C4-2B (cell line): ENCODE measurements around the gene NDUFS5.

ENCODE experiments used
- H3K27ac ChIP-seq: fragments of 450-650 bp; 2 replicates; pipeline ENCODE4 v1.5.1; 2017
- ZFX ChIP-seq: fragments of 450-650 bp; IDR thresholded peaks from 2 replicates; pipeline ENCODE4 v1.6.1; 2017
- TF ChIP-seq, protein P1 (sequence below): fragments of 450-650 bp; conservative IDR thresholded peaks from 2 replicates; pipeline ENCODE4 v1.5.1; 2017; ENCODE audit warnings: mild to moderate bottlenecking

Gene NDUFS5

DNA sequence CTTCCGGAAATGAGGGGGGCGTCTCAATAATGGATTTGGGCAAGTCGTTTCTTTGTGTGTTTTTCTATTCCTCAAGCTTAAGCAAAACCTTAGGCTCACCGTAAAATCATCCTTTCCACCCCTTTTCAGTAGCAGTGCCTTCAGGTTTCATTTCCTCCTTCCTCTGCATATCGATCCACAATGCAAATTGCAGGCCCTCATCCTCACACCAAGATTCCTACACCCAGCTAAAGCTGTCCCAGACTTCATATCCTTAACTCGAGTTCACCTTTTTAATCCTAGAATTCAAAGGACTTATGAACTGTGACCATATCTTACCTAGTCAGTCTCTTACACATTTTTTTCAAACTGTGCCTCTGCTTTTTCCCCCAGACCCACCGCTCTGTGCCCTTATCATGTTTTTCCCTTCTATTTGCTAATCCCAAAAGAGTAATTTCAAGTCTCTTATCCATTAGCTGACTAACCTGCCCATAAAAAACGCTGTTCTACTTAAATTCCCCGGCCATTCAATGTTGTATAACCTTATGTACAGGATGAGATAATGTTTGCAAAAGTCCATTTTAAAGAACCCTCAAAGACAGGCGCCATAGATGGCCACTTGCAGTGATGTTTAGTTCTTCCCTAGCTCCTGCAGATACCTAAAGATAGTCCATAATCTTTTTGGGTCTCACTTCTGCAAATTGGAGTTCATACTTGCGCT, 33.6 kb upstream of the NDUFS5 start:
- peak overlapping the region; percentile 95; the same call in 1 of the 2 replicates for H3K27ac ChIP-seq
- TF ChIP-seq, protein P1, sequence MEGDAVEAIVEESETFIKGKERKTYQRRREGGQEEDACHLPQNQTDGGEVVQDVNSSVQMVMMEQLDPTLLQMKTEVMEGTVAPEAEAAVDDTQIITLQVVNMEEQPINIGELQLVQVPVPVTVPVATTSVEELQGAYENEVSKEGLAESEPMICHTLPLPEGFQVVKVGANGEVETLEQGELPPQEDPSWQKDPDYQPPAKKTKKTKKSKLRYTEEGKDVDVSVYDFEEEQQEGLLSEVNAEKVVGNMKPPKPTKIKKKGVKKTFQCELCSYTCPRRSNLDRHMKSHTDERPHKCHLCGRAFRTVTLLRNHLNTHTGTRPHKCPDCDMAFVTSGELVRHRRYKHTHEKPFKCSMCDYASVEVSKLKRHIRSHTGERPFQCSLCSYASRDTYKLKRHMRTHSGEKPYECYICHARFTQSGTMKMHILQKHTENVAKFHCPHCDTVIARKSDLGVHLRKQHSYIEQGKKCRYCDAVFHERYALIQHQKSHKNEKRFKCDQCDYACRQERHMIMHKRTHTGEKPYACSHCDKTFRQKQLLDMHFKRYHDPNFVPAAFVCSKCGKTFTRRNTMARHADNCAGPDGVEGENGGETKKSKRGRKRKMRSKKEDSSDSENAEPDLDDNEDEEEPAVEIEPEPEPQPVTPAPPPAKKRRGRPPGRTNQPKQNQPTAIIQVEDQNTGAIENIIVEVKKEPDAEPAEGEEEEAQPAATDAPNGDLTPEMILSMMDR = no peak
- no peak for TF ChIP-seq ZFX

DNA sequence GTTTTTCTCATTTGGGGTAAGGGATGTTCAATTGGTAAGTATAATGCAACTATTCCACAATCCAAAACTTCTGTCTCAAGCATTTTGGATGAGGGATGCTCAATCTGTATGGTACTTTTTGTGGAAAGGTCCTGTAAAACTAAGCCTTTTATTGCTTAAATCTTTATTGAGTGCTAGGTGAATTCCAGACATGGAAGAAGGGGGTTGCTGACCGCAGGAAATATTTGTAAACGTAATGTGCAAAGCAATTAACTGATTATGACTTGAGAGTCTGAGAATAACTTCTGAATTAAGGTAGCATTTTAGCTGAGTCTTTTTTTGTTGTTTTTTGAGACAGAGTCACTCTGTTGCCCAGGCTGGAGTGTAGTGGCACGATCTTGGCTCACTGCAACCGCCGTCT, 32.0 kb upstream of the NDUFS5 start:
- H3K27ac ChIP-seq = no peak overlapping the region
- no peak for TF ChIP-seq ZFX
- TF ChIP-seq, protein P1 = no peak

DNA sequence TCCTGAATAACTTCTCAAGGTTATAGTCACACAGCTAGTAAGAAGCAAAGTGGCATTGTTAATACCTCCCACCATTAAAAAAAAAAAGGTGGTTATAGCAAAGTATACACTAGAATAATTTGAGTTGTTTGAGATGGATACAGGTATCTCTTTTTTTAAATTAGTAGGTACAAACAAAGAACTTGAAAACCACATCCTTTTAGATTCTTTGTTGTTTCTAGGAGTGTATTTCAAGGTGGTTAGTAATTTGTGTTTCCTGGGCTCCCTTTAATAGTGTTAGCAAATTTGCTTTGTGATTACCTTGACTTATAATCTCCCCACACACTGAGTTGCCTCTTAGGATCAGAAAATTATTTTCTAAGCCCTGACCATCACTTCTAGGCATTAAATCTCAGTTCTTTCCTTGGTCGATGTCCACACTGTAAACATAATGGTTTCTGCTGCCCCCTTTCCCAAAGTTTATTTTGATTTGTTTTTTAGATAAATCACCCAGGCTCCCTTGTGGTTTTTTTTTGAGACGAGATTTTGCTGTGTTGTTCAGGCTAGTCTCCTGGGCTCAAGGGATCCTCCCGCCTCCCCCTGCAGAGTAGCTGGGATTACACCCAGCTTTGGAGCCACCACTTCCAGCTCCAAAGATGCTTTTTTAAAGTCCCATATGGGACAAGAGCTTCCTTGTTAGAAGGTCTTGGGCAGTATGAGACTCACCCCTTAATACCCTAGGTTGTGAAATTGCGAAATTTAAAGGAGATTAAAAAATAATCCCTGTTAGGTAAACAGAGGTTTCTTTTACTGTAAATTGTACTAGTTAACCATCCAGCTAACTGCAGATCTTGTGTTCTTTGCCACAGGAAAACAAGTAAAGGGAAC, 28.9 kb upstream of the NDUFS5 start:
- H3K27ac ChIP-seq = no peak overlapping the region
- no peak for TF ChIP-seq ZFX
- TF ChIP-seq, protein P1 = no peak

DNA sequence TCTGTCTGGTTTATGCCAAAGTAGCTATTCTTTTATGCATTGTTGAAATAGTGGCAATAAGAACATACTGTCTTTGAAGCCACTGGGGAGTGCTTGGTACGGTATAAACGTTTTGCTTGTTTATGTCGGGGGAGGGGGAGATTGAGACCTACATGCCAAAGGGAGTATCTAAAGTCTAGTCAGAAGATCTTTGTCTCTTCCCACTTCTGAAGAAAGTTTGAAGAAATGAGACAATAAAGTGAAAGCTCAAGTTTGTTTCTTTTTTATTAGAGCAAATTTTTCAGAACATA, 28.3 kb upstream of the NDUFS5 start:
- no peak overlapping the region for H3K27ac ChIP-seq
- TF ChIP-seq ZFX = no peak
- TF ChIP-seq, protein P1 = no peak

DNA sequence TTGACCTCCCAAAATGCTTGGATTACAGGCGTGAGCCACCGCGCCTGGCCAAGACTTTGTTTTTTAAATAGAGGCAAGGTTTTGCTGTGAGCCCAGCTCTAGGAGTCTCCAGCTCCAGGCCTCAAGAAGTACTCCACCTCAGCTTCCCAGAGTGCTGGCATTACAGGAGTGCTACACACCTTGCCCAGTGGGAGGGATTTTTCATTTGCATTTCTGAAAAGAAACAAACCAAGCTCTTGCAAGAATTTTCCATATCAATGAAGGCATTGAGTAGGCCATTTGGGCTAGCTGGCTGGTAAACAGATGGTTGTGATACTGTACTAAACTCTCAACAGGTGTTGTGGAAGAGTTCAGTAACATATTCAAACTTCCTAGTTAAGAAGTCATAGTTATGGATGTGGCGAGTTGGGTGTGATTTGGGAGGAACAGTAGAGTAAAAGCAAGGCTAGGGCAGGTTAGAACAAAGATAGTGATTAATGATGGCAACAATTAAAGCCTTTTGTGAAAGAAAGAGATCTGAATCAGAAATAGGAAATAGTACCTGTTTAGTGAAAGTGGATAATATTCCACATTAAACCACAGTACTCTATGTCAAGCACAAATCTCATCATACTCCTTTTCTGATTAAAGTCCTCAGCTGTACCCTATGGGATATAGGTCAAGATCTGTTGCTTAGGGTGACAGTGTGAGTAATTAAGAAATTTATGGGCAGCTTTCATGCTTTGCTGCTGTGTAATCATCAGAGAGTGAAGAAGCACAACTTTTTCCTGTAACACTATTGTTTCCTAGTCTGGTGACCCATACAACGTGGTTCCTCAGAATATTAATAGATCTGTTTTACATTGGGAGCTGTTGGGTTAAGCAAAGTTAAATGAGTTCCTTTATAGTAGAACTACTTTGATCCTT, 24.4 kb upstream of the NDUFS5 start:
- no peak overlapping the region for H3K27ac ChIP-seq
- TF ChIP-seq, protein P1 = no peak
- no peak for TF ChIP-seq ZFX

DNA sequence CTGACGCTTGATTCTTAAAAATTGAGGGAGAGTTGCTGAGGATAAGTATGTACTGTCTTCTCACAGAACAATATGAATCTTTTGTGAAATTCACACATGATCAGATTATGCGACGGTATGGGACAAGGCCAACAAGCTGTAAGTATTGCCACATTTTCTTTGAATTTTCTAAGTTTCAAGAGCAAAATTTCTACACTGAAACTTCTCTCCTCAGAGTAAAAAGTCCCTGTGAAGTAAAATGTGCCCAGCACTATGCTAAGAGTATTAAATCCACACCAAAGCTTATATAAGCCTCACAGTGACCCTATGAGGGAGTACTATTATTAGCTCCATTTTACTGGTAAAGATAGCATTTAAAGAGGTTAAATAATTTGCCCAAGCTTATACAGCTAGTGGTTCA, 22.9 kb upstream of the NDUFS5 start:
- TF ChIP-seq ZFX = no peak
- TF ChIP-seq, protein P1 = no peak
- no peak overlapping the region for H3K27ac ChIP-seq

DNA sequence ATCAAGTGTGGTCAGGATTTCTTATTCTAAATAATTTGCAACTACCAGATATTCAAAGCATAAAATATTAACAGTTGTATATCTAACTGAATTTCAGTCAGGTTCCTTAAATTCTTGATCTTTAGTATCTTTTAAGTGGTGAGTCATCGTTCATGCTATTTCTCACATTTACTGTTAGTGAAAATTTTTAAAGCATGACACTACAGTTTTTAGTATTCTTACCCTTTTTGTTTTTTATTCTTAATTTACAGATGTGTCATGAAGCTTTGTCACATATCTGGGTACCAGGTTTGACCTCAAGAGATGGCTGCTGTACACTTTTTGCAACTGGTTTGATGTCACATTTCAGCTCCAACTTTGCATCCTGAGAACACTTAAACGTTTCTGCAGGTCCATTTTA, 22.4 kb upstream of the NDUFS5 start:
- no peak for TF ChIP-seq ZFX
- TF ChIP-seq, protein P1 = no peak
- no peak overlapping the region for H3K27ac ChIP-seq
